ENCODE results near the gene TRAPPC2.

The TRAPPC2 gene

DNA sequence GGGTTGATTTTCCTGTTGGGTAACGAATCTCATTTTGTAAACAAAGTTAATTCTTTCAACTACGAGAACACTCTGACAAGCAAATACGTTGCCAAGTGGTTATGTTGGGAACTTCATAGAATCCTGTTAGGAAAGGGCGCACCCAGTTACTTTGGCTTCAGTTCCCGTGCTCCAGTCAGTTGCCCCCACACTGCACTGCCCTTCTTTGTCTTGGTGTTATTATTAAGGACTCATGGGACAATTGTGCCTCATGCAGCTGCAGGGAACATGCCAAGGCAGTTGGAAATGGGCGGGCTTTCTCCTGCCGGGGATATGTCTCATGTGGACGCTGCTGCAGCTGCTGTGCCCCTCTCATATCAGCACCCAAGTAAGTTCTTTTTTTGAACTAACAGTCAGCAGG is 29.1 kb upstream of the TRAPPC2 start:
- H3K36me3 ChIP-seq (ENCODE audit: control insufficient read depth, insufficient read depth, low read length) = peaks cover 54% of the 10 kb centered on the region

DNA sequence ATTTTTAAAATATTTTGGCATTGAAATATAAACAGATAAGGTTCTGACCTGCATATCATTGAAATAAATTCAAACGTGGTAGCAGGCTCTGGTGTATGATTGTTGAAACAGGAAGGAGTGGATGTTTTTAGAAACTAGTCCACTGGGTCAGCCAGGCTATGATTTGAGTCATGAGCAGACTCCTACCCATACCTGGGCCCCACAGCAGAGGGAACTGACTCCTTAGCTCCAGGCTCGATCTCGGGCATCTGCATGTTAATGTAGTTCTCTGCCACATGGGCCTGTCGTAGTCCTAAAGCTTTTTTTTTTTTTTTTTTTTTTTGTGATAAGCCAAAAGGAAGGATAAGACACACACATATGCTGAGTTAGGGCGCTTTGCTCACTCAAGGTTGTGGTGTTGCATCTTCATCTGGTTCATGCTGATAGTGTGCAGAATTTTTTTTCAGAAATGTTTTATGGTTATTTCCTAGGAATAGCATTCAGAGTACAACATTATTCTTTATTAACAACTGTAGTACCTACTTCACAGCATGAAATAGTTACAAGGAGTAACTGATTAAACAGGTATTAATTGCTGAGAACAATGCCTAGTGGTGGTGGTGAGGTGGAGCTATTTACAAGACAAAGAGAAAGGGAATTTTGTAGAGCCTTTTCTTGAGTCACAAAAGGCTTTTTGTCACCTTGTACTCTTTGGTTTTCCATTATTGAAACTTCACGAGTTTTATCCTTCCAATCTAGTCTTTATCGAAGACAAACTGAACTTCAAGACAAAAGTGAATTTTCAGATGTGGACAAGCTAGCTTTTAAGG is 27.4 kb upstream of the TRAPPC2 start:
- no peaks in the 10 kb centered on the region for H3K4me1 ChIP-seq (ENCODE audit: control insufficient read depth, insufficient read depth, low read length, poor library complexity, severe bottlenecking)
- no peaks in the 10 kb centered on the region for H3K9me3 ChIP-seq (ENCODE audit: control insufficient read depth, low read length)
- peaks cover 60% of the 10 kb centered on the region for H3K36me3 ChIP-seq (ENCODE audit: control insufficient read depth, insufficient read depth, low read length)
- no peak overlapping the region for H3K4me3 ChIP-seq (ENCODE audit: insufficient read depth, low read depth, low read length, poor library complexity, severe bottlenecking)
- no peaks in the 10 kb centered on the region for H3K27me3 ChIP-seq (replicated peaks; ENCODE audit: control insufficient read depth, insufficient read depth, low read length, poor library complexity, severe bottlenecking)
- no peak overlapping the region for H3K27ac ChIP-seq (ENCODE audit: insufficient read depth, low read length, poor library complexity, severe bottlenecking)
- DNase-seq = no peak

More for the DNA sequence above, 29.1 kb upstream of the TRAPPC2 start:
- Histone ChIP-seq H3K27ac (ENCODE audit: insufficient read depth, low read length, poor library complexity, severe bottlenecking) (no peak overlapping the region), H3K27me3 (replicated peaks; ENCODE audit: control insufficient read depth, insufficient read depth, low read length, poor library complexity, severe bottlenecking) (no peaks in the 10 kb centered on the region), H3K4me3 (ENCODE audit: insufficient read depth, low read depth, low read length, poor library complexity, severe bottlenecking) (no peak overlapping the region), H3K4me1 (ENCODE audit: control insufficient read depth, insufficient read depth, low read length, poor library complexity, severe bottlenecking) (no peaks in the 10 kb centered on the region), H3K9me3 (ENCODE audit: control insufficient read depth, low read length) (no peaks in the 10 kb centered on the region)
- DNase-seq = no peak

DNA sequence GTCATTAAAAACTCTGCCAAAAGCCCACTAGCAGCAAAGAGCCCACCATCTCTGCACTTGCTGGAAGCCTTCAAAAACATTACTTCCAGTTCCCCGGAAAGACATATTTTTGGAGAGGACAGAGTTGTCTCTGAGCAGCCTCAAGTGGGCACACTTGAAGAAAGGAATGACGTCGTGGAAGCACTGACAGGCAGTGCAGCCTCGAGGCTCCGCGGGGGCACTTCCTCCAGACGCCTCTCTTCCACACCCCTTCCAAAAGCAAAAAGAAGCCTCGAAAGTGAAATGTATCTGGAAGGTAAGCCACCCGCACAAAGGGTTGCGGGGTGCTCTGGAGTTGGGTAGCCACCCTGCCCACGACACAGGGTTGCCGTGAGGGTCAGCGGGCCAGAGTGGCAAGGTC is 26.0 kb upstream of the TRAPPC2 start:
- H3K4me1 ChIP-seq (ENCODE audit: control insufficient read depth, insufficient read depth, low read length, poor library complexity, severe bottlenecking) = no peaks in the 10 kb centered on the region
- DNase-seq = no peak
- no peaks in the 10 kb centered on the region for H3K27me3 ChIP-seq (replicated peaks; ENCODE audit: control insufficient read depth, insufficient read depth, low read length, poor library complexity, severe bottlenecking)
- H3K9me3 ChIP-seq (ENCODE audit: control insufficient read depth, low read length) = no peaks in the 10 kb centered on the region
- H3K36me3 ChIP-seq (ENCODE audit: control insufficient read depth, insufficient read depth, low read length) = peaks cover 56% of the 10 kb centered on the region
- no peak overlapping the region for H3K27ac ChIP-seq (ENCODE audit: insufficient read depth, low read length, poor library complexity, severe bottlenecking)
- H3K4me3 ChIP-seq (ENCODE audit: insufficient read depth, low read depth, low read length, poor library complexity, severe bottlenecking) = no peak overlapping the region

DNA sequence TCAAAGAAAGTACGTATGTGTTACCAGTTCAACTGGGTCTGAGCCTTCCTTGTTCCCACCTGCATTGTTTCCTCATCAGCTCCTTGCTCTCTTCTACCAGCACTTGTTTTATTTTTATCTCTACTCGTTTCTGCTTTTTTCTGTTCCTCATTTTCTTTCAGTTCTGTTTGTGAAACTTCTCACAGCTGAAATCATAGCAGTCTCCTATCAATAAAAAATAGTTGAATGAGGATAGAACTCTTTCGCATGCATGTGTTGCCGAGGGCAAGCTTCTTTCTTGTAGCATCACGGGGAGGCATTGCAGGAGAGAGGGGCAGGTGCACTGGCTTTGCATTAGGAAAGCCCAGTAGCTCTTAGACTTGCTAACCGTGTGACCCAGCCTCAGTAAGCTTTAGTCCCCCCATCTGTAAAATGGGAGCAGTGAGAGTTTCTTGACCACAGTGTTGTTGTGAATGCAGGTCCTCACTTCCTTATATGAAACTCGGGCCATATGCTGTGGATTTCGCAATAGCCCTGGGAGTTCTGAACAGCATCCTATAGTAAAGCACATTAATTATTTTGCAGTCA is 24.8 kb upstream of the TRAPPC2 start:
- Histone ChIP-seq H3K27ac (ENCODE audit: insufficient read depth, low read length, poor library complexity, severe bottlenecking) (no peak overlapping the region), H3K4me3 (ENCODE audit: insufficient read depth, low read depth, low read length, poor library complexity, severe bottlenecking) (no peak overlapping the region), H3K4me1 (ENCODE audit: control insufficient read depth, insufficient read depth, low read length, poor library complexity, severe bottlenecking) (no peaks in the 10 kb centered on the region), H3K9me3 (ENCODE audit: control insufficient read depth, low read length) (no peaks in the 10 kb centered on the region), H3K36me3 (ENCODE audit: control insufficient read depth, insufficient read depth, low read length) (peaks cover 52% of the 10 kb centered on the region), H3K27me3 (replicated peaks; ENCODE audit: control insufficient read depth, insufficient read depth, low read length, poor library complexity, severe bottlenecking) (no peaks in the 10 kb centered on the region)
- DNase-seq = no peak

DNA sequence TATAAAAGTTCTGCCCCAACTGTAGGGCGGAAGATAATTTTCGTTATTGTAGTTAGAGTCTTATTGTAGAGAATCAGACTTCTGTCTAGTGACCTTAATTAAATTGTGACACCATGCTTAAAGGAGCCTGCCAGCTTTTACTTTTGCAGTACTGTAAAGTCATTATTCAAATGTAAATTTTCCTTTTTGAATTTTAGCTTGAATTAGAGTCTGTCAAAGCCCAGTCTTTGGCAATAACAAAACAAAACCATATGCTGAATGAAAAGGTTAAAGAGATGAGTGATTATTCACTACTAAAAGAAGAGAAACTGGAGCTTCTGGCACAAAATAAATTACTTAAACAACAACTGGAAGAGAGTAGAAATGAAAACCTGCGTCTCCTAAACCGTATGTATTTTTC is 22.0 kb upstream of the TRAPPC2 start:
- Histone ChIP-seq H3K36me3 (ENCODE audit: control insufficient read depth, insufficient read depth, low read length) (peaks cover 49% of the 10 kb centered on the region), H3K4me1 (ENCODE audit: control insufficient read depth, insufficient read depth, low read length, poor library complexity, severe bottlenecking) (no peaks in the 10 kb centered on the region), H3K27me3 (replicated peaks; ENCODE audit: control insufficient read depth, insufficient read depth, low read length, poor library complexity, severe bottlenecking) (no peaks in the 10 kb centered on the region), H3K4me3 (ENCODE audit: insufficient read depth, low read depth, low read length, poor library complexity, severe bottlenecking) (no peak overlapping the region), H3K9me3 (ENCODE audit: control insufficient read depth, low read length) (no peaks in the 10 kb centered on the region), H3K27ac (ENCODE audit: insufficient read depth, low read length, poor library complexity, severe bottlenecking) (no peak overlapping the region)
- no peak for DNase-seq

- Histone ChIP-seq H3K4me1 (ENCODE audit: control insufficient read depth, insufficient read depth, low read length, poor library complexity, severe bottlenecking) (no peaks in the 10 kb centered on the region), H3K9me3 (ENCODE audit: control insufficient read depth, low read length) (no peaks in the 10 kb centered on the region), H3K27ac (ENCODE audit: insufficient read depth, low read length, poor library complexity, severe bottlenecking) (no peak overlapping the region), H3K4me3 (ENCODE audit: insufficient read depth, low read depth, low read length, poor library complexity, severe bottlenecking) (no peak overlapping the region), H3K36me3 (ENCODE audit: control insufficient read depth, insufficient read depth, low read length) (peaks cover 44% of the 10 kb centered on the region), H3K27me3 (replicated peaks; ENCODE audit: control insufficient read depth, insufficient read depth, low read length, poor library complexity, severe bottlenecking) (no peaks in the 10 kb centered on the region)
- DNase-seq = no peak
Observed at GRCh38 chrX:13755254-13755653, 20.8 kb upstream of the TRAPPC2 start.

DNA sequence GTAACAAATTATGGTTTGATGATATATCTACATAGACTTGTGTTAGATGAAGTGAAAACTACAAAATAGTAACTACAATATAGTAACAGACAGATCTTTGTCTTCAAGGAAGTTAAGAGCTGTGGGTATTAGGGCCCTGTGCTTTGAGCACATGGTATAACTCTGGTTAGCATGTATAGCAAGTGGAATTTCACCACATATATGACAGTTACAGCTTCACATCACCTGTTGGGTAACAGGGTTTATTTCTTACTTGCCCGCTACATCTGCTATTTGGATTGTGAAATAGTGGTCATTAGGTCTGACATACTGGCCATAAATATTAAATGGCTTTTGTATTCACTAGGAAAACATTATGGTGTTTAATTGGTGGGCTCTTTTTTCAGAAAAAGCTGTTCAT is 20.3 kb upstream of the TRAPPC2 start:
- Histone ChIP-seq H3K4me1 (ENCODE audit: control insufficient read depth, insufficient read depth, low read length, poor library complexity, severe bottlenecking) (no peaks in the 10 kb centered on the region), H3K4me3 (ENCODE audit: insufficient read depth, low read depth, low read length, poor library complexity, severe bottlenecking) (no peak overlapping the region), H3K27me3 (replicated peaks; ENCODE audit: control insufficient read depth, insufficient read depth, low read length, poor library complexity, severe bottlenecking) (no peaks in the 10 kb centered on the region), H3K27ac (ENCODE audit: insufficient read depth, low read length, poor library complexity, severe bottlenecking) (no peak overlapping the region), H3K36me3 (ENCODE audit: control insufficient read depth, insufficient read depth, low read length) (peaks cover 46% of the 10 kb centered on the region), H3K9me3 (ENCODE audit: control insufficient read depth, low read length) (no peaks in the 10 kb centered on the region)
- no peak for DNase-seq

GRCh38 chrX:13752646-13753045 is 18.2 kb upstream of the TRAPPC2 start:
- no peak for DNase-seq
- H3K36me3 ChIP-seq (ENCODE audit: control insufficient read depth, insufficient read depth, low read length) = peaks cover 30% of the 10 kb centered on the region
- H3K4me1 ChIP-seq (ENCODE audit: control insufficient read depth, insufficient read depth, low read length, poor library complexity, severe bottlenecking) = no peaks in the 10 kb centered on the region
- H3K27me3 ChIP-seq (replicated peaks; ENCODE audit: control insufficient read depth, insufficient read depth, low read length, poor library complexity, severe bottlenecking) = no peaks in the 10 kb centered on the region
- no peak overlapping the region for H3K27ac ChIP-seq (ENCODE audit: insufficient read depth, low read length, poor library complexity, severe bottlenecking)
- H3K9me3 ChIP-seq (ENCODE audit: control insufficient read depth, low read length) = no peaks in the 10 kb centered on the region
- no peak overlapping the region for H3K4me3 ChIP-seq (ENCODE audit: insufficient read depth, low read depth, low read length, poor library complexity, severe bottlenecking)

DNA sequence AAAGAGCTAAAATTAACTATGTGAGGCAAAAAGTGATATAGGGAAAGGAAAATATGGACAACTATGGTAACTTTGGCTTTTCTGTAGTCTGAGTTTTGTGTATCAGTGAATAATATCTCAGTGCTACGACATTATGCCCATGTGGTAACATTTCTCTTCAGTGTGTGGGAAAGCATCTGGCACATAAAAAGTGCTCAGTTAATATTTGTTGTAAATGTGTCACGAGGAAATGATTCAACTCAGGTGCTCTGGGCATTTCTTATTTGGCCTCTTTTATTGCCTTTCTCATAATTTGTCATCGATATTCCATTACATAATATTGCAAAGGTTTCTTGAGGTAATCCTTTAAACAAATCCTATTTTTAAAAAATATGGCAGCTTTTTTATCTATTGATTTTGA is 17.7 kb upstream of the TRAPPC2 start:
- no peaks in the 10 kb centered on the region for H3K27me3 ChIP-seq (replicated peaks; ENCODE audit: control insufficient read depth, insufficient read depth, low read length, poor library complexity, severe bottlenecking)
- H3K27ac ChIP-seq (ENCODE audit: insufficient read depth, low read length, poor library complexity, severe bottlenecking) = no peak overlapping the region
- H3K36me3 ChIP-seq (ENCODE audit: control insufficient read depth, insufficient read depth, low read length) = peaks cover 25% of the 10 kb centered on the region
- no peak overlapping the region for H3K4me3 ChIP-seq (ENCODE audit: insufficient read depth, low read depth, low read length, poor library complexity, severe bottlenecking)
- H3K4me1 ChIP-seq (ENCODE audit: control insufficient read depth, insufficient read depth, low read length, poor library complexity, severe bottlenecking) = no peaks in the 10 kb centered on the region
- H3K9me3 ChIP-seq (ENCODE audit: control insufficient read depth, low read length) = no peaks in the 10 kb centered on the region
- DNase-seq = no peak

DNA sequence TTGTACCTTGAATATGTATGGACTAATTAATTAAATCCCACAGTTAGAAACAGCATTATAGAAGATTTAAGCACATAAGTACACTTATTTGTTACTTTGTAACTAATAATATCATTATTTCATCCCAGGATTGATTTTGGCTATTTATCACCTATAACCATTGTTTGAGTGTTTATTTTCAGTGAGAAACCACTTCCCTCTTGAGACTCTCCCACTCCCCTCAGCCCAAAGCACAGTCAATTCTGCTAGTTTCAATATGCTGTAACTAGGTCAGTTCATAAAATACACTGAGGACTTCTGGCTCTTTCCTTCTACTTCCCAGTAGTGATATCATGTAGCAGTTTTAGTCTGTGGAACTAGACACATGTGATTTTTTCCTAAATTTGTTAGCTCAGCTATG is 16.4 kb upstream of the TRAPPC2 start:
- Histone ChIP-seq H3K4me3 (ENCODE audit: insufficient read depth, low read depth, low read length, poor library complexity, severe bottlenecking) (no peak overlapping the region), H3K27me3 (replicated peaks; ENCODE audit: control insufficient read depth, insufficient read depth, low read length, poor library complexity, severe bottlenecking) (no peaks in the 10 kb centered on the region), H3K9me3 (ENCODE audit: control insufficient read depth, low read length) (no peaks in the 10 kb centered on the region), H3K4me1 (ENCODE audit: control insufficient read depth, insufficient read depth, low read length, poor library complexity, severe bottlenecking) (no peaks in the 10 kb centered on the region), H3K36me3 (ENCODE audit: control insufficient read depth, insufficient read depth, low read length) (peaks cover 19% of the 10 kb centered on the region), H3K27ac (ENCODE audit: insufficient read depth, low read length, poor library complexity, severe bottlenecking) (no peak overlapping the region)
- DNase-seq = no peak

Measured in effector memory CD4-positive, alpha-beta T cell (primary cell).